ENCODE data around the gene RMC1.
"Not testable (repeated sequence)": the region's sequence is repeated elsewhere in the genome, so short reads cannot be mapped to it uniquely, and the experiment has no call there.

Gene RMC1

DNA sequence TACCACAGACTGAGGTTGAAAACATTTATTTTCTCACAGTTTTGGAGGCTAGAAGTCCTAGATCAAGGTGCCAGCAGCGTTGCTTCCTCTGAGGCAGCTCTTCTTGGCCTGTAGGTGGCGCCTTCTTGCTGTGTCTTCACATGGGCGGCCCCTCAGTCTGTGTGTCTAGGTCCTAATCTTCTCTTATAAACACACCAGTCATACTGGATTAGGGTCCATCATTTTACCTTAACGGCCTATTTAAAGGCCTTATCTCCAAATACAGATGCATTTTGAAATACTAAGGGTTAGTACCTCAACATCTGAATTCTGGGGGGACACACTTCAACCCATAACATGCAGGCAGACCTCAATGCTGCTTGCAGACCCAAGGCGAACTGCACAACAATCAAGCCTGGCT is 4.4 kb upstream of the RMC1 start:
- peak; percentile 61 for DNase-seq

DNA sequence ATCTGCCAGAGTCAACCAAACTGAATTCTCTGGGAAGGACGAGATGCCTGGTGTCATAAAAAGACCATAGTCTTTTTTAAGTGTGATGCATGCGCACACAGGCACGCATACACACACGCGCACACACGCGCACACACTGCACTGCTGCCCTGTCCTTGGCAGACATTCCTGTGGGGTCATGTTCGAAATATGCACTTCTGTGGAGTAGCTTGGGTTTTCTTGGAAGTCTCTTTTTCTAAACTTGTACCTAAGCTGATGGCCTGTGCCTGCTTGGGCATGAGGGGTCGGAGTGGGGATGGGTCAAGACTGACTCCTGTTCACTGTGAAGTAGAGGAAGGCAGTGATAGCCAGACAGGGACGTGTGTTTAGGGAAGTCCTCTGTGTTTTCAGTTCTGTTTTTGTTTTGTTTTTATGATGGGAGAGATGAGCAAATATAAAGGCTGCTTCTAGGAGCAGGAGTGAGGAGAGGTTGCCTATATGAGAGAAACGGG is 4.0 kb upstream of the RMC1 start:
- DNase-seq, result no peak

DNA sequence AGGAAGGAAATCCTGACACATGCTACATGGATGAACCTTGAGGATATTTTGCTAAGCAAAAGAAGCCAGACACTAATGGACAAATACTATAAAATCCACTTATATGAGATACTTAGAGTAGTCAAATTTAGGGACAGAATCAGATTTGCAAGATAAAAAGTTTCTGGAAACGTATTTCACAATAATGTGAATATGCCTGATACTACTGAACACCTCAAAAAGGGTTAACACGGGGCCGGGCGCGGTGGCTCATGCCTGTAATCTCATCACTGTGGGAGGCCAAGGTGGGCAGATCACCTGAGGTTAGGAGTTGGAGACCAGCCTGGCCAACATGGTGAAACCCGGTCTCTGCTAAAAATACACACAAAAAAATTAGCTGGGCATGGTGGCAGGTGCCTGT is 1.7 kb upstream of the RMC1 start:
- no peak for DNase-seq

DNA sequence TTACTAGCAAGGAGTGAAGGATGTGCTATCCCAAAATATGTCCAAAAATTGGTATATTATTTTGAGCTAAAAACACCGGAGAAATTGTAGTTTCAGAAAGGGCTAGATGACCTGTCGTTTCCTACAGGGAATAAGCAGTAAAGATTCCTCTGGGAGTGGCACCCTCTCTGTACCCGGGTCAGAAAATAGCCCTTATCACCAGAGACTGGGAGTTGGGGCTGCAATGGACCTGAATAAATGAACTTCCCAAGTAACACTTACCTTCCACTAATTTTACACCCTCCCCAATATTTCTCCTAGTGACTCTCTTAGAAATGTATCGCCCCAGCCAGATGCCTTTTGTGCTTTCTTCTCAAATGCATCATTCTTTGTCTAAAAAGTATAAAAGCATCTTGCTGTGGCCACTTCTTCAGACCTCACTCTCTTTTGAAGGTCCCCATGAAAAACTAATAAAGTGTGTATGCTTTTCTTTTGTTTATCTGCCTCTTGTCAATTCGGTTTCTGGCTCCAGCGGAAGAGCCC is 734 bp upstream of the RMC1 start:
- DNase-seq, result no peak

DNA sequence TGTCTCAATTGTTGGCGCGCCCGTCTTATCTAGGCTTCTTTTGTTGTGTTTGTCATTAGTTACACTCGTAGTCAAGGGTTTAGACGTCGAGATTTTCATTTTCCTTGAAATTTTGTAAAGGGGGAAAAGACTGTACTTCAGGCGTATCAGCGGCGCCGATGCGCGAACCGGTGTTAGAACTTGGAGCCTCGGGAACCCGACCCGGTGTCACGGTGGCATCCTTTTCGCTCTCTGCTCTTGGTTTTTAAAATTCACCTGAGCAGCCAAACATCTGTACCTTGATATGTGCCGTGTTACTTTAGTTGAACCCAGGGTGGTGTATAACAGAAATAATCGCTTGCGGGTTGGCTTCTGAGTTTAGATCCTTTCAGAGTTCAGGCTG is 643 bp downstream of the RMC1 start:
- DNase-seq, result no peak

DNA sequence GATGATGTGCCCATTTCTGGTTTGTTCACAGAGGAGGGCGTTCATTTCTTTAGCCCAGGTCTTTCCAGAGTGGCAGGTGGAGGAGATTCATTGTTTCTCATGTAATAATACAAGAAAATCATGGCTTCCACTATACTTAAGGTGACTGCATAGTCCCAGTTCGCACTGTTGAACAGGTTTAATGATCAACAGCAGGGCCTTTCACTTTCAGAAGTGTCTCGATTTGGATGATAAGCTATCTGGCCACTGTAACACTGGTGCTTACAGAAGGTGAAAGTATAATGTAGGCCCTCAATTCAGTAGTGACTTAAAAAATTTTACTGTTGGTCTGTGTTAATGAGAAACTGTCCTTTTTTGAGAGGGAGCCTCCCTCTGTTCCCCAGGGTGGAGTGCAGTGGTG is 1.4 kb downstream of the RMC1 start:
- no peak for DNase-seq

DNA sequence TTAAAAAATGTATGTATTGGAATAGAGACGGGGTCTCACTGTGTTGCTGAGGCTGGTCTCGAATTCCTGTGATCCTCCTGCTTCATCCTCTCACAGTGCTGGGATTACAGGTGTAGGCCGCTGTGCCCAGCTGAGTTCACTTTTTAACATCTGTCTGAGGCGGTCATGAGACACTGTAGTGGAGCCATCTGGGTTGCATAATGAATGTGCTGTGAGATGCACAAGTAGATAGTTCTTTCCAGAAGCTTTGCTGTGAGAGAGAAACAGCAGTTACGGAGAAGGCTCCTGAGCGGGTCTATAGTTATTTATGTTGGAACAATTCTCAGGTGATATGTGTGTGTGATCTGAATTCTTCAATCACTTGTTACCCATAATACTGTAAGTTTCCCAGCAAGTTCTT is 3.1 kb downstream of the RMC1 start:
- no peak for DNase-seq

DNA sequence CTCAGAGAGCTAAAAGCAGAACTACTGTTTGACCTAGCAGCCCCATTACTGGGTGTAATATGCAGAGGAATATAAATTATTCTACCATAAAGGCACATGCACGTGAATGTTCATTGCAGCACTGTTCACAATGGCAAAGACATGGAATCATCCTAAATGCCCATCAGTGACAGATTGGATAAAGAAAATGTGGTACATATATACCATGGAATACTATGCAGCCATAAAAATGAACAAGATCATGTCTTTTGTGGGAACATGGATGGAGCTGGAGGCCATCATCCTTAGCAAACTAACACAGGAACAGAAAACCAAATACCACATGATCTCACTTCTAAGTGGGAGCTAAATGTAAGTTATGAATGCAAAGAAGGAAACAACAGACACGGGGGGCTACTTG is 7.6 kb downstream of the RMC1 start:
- DNase-seq, result not testable (repeated sequence)

DNA sequence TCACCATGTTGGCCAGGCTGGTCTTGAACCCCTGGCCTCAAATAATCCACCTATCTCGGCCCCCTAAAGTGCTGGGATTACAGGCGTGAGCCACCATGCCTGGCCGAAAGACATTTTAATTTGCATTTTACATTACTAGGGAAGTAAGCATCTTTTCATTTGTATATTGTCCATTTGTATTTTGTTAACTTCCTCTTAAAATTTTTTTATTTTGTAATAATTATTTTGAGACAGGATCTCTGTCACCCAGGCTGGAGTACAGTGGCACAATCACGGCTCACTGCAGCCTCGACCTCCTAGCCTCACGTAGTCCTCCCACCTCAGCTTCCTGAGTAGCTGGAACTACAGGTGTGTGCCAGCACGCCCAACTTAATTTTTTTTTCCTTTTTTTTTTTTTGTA is 8.9 kb downstream of the RMC1 start:
- DNase-seq, result not testable (repeated sequence)

DNA sequence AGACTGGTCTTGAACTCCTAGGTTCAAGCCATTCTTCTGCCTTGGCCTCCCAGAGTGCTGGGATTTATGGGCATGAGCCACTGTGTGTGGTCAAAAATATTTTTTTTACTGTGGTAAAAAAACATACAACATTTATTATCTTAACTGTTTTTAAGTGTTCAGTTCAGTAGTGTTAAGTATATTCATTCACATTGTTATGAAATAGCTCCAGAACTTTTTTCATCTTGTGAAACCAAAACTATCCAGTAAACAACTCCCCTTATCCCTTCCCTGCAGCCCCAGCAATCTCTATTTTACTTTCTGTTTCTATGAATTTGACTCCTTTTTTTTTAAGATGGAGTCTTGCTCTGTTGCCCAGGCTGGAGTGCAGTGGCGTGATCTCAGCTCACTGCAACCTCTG is 9.3 kb downstream of the RMC1 start:
- DNase-seq, result no peak

DNA sequence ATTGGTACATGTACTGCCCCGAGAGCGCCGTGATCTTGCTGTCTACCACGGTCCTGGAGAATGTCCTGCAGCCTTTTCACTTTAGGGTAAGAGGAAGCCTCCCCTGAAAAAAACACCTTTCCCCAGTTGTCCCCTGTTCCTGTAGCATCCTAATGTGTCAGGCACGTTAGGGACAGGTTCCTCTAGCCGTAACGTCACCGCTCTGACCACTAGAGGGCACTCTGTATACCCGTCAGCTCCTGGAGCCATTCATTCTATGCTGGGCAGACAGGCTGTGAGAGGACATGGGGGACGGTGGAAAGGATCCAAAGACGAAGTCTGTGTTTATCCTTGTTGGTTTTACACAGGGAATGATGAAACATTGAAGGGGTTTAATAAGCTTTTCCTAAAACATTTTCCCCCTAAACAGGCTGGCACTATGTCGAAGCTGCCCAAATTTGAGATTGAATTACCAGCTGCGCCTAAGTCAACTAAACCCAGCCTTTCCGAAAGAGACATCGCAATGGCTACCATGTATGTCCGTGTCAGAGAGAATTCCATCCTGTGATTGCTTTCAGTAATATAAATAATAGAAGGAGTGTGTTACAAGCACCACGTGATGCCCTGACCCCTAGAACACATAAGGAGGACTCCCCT is 12.7 kb downstream of the RMC1 start:
- peak; percentile 83 for DNase-seq

DNA sequence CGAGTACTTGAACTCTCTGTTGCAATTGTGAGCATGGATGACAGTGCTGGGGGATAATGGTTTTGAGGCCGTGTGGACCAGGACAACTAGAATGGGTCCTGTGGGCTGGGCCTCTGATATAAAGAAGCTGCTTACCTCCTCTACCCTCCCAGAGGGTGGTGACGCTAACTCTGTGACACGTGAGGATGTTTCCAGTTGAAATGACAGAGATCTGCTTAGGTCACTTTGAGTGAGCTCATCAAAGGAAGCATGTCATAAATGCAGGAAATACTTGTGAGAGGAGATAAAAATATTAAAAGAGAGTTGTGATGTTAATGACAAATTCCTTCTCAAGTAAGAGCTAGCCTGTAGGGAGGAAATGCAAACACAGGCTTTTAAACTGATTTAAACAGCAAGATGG is 16.4 kb downstream of the RMC1 start:
- DNase-seq, result no peak

DNA sequence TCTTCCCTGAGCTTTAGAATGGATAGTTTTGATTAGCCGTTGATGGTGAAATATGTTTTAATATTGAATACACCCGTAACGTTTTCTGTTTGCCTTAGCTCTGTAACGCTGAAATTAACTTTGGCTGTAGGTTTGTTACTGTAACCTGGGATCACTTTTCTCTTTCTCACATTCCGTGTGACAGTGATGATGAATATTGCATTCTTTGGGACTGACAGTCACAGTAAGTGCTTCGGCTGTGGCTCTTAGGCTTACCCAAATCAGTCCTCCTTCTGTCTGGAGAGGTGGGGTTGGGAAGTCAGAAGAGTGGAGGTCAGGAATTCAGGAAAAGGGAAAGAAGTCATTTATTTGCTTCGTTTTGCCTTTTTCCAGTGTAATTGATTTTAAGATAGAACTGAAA is 18.0 kb downstream of the RMC1 start:
- DNase-seq, result no peak

DNA sequence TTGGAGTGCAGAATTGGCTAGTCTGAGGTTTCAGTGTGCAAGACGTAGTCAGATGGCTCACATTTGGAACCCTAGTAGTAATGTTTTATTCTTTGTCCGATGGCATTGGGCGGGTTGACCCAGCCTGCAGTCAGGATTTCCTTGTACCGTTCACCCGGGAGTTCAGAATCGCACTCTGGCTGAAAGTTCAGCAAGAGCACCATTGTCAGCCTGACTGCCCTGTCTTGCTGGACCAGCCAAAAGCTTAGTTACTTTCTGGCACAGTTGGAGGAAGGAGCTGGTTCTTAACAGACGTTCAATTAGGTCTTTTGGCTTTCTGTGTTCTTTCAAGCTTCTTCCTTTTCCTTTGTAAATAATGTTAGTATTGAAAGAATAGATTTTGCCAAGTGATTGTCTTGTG is 18.6 kb downstream of the RMC1 start:
- no peak for DNase-seq

DNA sequence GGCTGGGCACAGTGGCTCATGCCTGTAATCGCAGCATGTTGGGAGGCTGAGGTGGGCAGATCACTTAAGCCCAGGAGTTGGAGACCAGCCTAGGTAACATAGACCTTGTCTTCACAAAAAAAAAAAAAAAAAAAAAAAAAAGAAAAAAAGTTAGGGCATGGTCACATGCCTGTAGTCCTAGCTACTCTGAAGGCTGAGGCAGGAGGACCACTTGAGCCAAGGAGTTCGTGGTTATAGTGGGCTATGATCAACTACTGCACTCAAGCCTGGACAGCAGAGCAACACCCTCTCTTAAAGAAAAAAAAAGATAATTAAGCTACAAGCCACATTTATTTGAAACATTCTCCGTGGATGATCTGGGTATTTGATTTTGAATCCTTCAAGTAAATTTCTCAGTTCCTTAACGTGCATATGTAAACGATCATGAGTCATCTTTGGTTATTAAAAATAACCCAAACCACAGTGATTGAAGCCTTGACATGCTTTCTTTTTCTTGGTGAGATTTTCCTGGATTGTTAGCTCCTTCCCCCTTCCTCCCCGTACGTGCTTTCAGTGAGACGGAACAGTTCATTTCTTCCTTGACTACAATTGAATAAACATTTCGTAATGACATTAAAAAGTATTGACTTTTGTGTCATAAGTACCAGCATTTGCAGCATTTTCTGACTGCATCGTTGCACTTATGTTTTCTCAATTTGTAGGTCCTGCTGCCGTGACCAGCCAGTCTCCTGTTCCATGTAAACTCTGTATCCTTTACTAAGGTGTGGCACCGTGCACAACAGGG is 20.3 kb downstream of the RMC1 start:
- no peak for DNase-seq

DNA sequence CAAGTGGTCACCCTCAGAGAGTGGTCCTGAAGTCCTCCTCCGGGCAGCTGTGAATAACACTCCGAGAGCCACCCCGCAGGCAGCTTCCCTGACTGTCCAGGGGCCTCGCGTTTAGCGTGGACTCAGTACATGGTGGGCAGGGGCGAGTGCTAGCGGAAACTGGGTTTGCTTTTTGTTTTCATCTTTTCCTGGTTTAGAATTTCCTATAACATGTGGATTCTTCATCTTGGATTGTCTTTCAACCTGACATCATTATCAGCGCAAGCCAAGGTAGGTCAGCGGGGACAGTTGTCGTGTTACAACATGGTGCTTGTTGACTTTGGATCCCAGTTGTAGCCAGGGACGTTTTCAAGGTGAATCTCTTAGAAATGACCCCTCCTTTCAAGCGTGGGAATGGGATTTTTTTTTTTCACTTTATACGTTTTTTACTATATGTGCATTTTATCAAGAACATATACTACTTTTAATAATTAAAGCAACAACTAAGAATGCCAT is 20.9 kb downstream of the RMC1 start:
- DNase-seq, result no peak

DNA sequence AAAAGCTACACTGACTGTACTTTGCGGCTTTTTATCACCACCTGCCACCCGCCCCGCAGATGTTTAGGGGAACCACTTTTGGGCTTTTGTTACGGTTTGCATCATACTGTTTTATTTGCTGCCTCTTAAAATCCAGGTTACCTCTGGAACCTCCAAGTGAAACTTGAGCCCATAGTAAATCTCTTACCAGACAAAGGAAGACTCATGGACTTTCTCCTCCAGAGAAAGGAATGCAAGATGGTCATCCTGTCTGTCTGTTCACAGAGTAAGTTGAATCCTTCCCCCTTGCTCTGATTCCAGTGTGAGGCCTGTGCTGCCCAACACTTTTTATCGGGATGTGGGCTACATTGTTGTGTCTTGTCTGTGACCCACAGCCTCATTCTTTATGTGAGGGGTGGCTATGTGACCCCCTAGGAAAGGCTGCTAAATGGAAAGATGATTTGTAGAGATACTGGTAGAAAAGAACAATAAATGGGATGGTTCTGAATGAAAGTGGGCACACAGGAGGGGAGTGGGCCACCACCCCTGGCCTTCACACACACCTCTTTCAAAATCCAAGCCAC is 23.3 kb downstream of the RMC1 start:
- DNase-seq, result no peak

DNA sequence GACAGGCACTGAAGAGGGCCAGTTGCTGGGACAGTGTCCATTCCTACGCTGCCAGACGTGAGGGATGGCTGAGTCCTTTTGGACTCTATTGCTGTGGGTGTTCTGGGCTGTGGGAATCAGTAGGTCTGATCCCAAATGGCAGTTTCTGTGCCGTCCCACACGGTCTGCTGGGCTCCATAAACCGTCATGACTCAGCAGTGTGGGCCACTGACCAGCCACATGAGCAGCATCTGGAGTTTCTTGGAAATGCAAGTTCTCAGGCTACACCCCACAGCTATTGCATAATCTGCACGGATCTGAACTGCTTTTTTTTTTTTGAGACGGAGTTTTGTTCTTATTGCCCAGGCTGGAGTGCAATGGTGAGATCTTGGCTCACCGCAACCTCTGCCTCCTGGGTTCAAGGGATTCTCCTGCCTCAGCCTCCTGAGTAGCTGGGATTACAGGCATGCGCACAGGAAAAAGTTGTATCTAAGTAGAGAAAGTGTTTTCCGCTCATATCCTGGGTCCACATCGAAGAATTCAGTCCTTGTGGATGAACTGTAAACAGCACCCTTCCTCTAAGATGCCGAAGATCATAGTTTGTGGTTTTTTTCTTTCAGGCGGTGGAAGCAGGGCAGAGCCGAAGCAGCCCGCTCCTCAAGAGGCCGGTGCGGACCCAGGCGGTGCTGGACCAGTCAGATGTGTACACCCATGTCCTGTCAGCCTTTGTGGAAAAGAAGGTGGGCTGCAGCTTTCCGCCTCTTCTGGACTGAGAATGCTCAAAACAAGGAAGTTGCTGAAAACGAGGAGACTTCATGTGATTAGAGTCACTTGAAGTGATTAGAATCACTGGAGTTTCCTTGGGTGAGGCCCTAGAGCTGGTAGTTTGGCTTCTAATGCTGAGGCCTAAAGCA is 25.5 kb downstream of the RMC1 start:
- no peak for DNase-seq

DNA sequence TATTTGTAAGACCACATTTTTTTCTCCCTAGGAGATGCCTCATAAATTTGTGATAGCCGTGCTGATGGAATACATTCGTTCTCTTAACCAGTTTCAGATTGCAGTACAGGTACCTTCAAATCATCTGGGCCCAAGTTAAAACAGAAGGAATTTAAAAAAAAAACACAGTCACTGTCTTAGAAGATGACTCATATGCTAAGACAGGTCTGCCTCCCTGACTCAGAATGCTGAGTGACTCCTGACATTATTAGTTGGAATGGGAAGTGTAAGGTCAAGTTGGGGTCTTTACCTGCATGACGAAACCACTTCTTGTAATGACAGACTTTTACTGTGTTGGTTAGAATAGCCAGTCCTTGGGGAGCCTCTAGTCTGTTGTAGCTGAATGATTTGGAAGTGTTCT is 26.3 kb downstream of the RMC1 start:
- DNase-seq, result no peak

DNA sequence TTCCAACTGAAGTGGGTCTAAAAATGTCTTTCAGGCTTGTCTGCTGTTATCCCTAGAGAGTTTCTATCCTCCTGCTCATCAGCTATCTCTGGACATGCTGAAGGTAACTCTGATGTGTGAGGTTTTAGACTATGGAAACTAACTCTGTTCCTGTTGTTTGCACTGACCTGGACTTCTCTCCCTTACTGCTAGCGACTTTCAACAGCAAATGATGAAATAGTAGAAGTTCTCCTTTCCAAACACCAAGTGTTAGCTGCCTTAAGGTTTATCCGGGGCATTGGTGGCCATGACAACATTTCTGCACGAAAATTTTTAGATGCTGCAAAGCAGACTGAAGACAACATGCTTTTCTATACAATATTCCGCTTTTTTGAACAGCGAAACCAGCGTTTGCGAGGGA is 26.9 kb downstream of the RMC1 start:
- no peak for DNase-seq

DNA sequence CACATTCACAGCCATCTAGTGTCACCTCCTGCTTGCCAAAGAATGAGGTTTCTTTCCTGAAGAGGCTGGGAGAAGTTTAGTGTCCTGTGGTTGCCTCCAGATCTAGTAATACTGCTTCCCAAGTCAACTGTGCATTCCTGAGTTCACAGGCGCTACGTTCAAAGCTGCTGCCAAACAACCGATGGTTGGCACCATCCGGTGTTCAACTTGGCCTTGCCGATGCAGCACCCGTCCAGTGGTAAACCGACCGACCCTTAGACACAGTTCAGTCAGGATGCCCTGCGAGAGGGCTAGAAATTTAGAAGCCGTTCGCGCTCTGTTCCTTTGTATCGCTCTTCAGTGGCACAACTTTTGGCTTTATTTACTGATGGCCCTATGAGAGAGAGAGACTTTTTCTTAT is 28.6 kb downstream of the RMC1 start:
- DNase-seq, result no peak

DNA sequence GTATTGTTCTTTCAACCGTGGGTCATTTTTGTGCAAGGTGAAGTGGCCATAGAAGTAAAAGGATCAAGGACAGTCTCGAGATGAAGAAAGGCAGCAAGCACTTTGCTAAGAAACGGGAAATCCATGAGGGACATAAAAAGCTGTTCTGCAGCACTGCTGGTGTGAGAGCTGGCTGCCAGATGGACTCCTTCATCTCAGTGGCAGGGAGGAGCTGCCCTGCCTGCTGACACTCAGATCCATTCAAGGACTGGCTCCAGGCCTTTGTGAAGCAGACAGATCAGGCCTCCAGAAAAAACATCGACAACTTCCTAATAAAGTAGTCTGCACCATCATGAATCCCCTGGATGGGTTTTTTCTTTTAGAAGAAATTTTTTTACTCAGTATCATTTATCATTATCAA is 29.5 kb downstream of the RMC1 start:
- no peak for DNase-seq

DNA sequence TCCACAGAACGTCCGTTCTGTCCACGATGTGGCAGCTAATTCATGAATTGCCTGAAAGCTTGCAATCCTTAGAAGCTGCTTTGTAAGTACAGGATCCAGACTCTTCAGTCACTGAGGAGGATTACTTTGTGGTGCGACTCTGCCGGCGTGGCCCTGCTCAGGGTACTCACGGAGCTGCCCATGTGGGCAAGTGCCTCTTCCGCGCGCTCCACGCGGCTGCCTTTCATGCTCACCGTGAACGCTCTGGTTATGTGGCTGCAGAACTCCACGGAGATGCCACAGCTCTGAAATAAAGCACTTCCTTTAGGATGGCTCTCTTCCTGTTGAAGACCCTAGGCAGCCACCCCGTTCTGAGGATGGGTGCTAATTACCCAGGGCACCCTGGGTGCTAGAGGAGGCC is 31.0 kb downstream of the RMC1 start:
- no peak for DNase-seq
